ENCODE data around the gene MAP1LC3B. TPM values are rescaled to one million over a fixed set of nuclear protein-coding genes. Genes with fewer than 3 reads are reported as not detected.

MAP1LC3B gene
- total and polyA plus RNA-seq, 2 of the 8 experiments (the other 6 are each of a cell fraction or from before 2014, with no cell fraction given) = 29.5 to 48.5 TPM

DNA sequence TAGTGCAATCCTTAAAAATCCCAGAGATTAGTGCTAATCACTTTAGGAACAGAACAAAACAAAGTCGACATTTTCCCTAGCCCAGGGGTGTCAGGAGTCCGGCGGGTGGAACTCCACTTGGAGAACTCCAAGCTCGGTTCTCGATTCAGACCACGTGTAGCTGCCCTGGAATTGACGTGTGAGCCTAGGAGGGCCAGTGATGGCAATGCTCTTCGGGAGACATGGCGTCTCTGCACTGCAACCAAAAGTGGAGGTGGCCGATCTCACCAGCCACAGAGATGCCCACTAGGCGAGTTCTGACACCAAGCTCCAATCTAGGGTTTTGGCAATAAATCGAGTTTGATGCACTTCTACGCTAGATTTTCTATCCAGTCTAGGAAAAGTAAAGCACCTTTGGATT is 17.6 kb downstream of the MAP1LC3B start:
- no peak overlapping the region for H2AFZ ChIP-seq (ENCODE audit: low read length)
- H3K27me3 ChIP-seq (replicated peaks in 1 of 4; ENCODE audit: control insufficient read depth in 3 of 4, extremely low read depth in 1 of 4, insufficient read depth in 3 of 4, low read length in 3 of 4) = no peaks in the 10 kb centered on the region
- H3K4me3 ChIP-seq (ENCODE audit: extremely low read depth in 1 of 4, insufficient read depth in 2 of 4, low read depth in 3 of 4, low read length in 4 of 4) = no peak overlapping the region
- no peak overlapping the region for H2BK15ac ChIP-seq (ENCODE audit: low read length)
- peaks cover 0 to 9% of the 10 kb centered on the region in 2 experiments for H4K20me1 ChIP-seq (replicated peaks in 1 of 2; ENCODE audit: control insufficient read depth in 1 of 2, insufficient read depth in 2 of 2, low read length in 2 of 2)
- no peak overlapping the region for H3K4me2 ChIP-seq (ENCODE audit: insufficient read depth in 1 of 2, low read depth in 2 of 2, low read length in 2 of 2)
- no peak overlapping the region for H2BK5ac ChIP-seq (ENCODE audit: low read depth, low read length)
- H3K79me1 ChIP-seq (ENCODE audit: low read depth, low read length) = no peaks in the 10 kb centered on the region; the same call in 1 of the 2 replicates
- 88% methylated on average over 13 of the region's 13 CpGs; no CpG with 5 or more reads in 1 of the 2 experiments for WGBS, 2 experiments (ENCODE audit: extremely low coverage in 1 of 2, insufficient coverage in 1 of 2, insufficient read length in 1 of 2, insufficient replicate concordance in 2 of 2, low coverage in 1 of 2, low lambda C conversion rate in 2 of 2, missing lambda C conversion rate in 1 of 2)
- no peaks in the 10 kb centered on the region for H3K23me2 ChIP-seq (ENCODE audit: low read depth, low read length)
- no peak overlapping the region for H3K14ac ChIP-seq (ENCODE audit: insufficient read length)
- H2BK120ac ChIP-seq (replicated peaks; ENCODE audit: low read depth, low read length) = no peak overlapping the region
- no peak overlapping the region for H3K27ac ChIP-seq (ENCODE audit: low read depth, low read length)
- CTCF ChIA-PET (ENCODE audit: partially characterized antibody) = interaction anchor here (1.0 to 2.1 kb wide), 6 partner anchors 11 to 227 kb away, joined by 3 to 6 read pairs (median 4); no protein-coding TSS in a partner anchor
- POLR2A ChIA-PET (ENCODE audit: partially characterized antibody) = no interaction called here
- no peaks in the 10 kb centered on the region for H3K9me3 ChIP-seq (ENCODE audit: insufficient read depth in 2 of 2, low read depth in 1 of 2, low read length in 1 of 2)
- no peaks in the 10 kb centered on the region for H3K79me2 ChIP-seq (ENCODE audit: control insufficient read depth in 1 of 2, insufficient read depth in 2 of 2, low read length in 2 of 2)
- H3K4ac ChIP-seq (replicated peaks; ENCODE audit: insufficient read length, low read depth, low read length) = no peak overlapping the region
- TF ChIP-seq HDAC2 (IDR thresholded peaks at IDR 0.05; ENCODE audit: borderline replicate concordance in 1 of 2, low read depth in 2 of 2, low read length in 2 of 2) (no peak), CREB1 (IDR thresholded peaks at IDR 0.05) (no peak), RAD21 (IDR thresholded peaks at IDR 0.05 in 1 of 2, conservative IDR thresholded peaks at IDR 0.05 in 1 of 2; ENCODE audit: low read depth in 2 of 2, low read length in 2 of 2) (no peak), SP1 (IDR thresholded peaks at IDR 0.05; ENCODE audit: low read depth, low read length) (no peak), MAFK (IDR thresholded peaks at IDR 0.05; ENCODE audit: low read depth, low read length) (no peak)
- TF ChIP-seq, protein P1, sequence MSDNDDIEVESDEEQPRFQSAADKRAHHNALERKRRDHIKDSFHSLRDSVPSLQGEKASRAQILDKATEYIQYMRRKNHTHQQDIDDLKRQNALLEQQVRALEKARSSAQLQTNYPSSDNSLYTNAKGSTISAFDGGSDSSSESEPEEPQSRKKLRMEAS (IDR thresholded peaks at IDR 0.05) = no peak
- TF ChIP-seq, protein P2, sequence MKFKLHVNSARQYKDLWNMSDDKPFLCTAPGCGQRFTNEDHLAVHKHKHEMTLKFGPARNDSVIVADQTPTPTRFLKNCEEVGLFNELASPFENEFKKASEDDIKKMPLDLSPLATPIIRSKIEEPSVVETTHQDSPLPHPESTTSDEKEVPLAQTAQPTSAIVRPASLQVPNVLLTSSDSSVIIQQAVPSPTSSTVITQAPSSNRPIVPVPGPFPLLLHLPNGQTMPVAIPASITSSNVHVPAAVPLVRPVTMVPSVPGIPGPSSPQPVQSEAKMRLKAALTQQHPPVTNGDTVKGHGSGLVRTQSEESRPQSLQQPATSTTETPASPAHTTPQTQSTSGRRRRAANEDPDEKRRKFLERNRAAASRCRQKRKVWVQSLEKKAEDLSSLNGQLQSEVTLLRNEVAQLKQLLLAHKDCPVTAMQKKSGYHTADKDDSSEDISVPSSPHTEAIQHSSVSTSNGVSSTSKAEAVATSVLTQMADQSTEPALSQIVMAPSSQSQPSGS (IDR thresholded peaks at IDR 0.05; ENCODE audit: low read length) = no peak
- no peak overlapping the region for H4K5ac ChIP-seq (ENCODE audit: insufficient read length, low read depth, low read length)
- no peak overlapping the region for H4K8ac ChIP-seq (ENCODE audit: extremely low read depth, insufficient read depth, low read length)
- FAIRE-seq (no peak), DNase-seq (ENCODE audit: low read depth in 1 of 2, low spot score in 2 of 2) (no peak)
- H2BK12ac ChIP-seq (ENCODE audit: low read depth, low read length) = no peak overlapping the region
- H2BK20ac ChIP-seq (ENCODE audit: low read length) = no peak overlapping the region
- no peak overlapping the region for H3K56ac ChIP-seq (replicated peaks; ENCODE audit: insufficient read length, low read depth, low read length)
- no peak overlapping the region for H3K23ac ChIP-seq (ENCODE audit: insufficient read length)
- no peak overlapping the region for H3K9ac ChIP-seq (replicated peaks in 1 of 4; ENCODE audit: extremely low read depth in 1 of 4, low read depth in 3 of 4, low read length in 3 of 4)
- no peaks in the 10 kb centered on the region for H3K4me1 ChIP-seq (replicated peaks in 1 of 4; ENCODE audit: control insufficient read depth in 3 of 4, insufficient read depth in 4 of 4, low read length in 3 of 4)
- H4K91ac ChIP-seq (replicated peaks; ENCODE audit: insufficient read length, low read length) = no peak overlapping the region
- H3K36me3 ChIP-seq (ENCODE audit: control insufficient read depth in 2 of 4, insufficient read depth in 4 of 4, low read length in 3 of 4) = peaks cover 5 to 62% (median 31%) of the 10 kb centered on the region in 4 experiments; a peak in 7 of 8 replicates
- H3K18ac ChIP-seq (ENCODE audit: extremely low read depth, low read length) = no peak overlapping the region
- no peak overlapping the region for H2AK5ac ChIP-seq (ENCODE audit: low read depth, low read length)
